Activated CD4-positive, alpha-beta memory T cell treated with anti-CD3 and anti-CD28 coated beads for 36 hours (primary cell): Measurements from ENCODE around the gene DPF3. TPM values are rescaled to one million over a fixed set of nuclear protein-coding genes. Genes with fewer than 3 reads are reported as not detected.

Source experiments
- CTCF ChIA-PET: fragments of 350-600 bp; sonication (Branson Sonifier 250); formaldehyde crosslinking; loops from one replicate; lab custom pipeline; 2021; ENCODE audit warnings: antibody characterized with exemption, inconsistent platforms; lab: Charles Lee
- POLR2A ChIA-PET: fragments of 350-600 bp; sonication (Branson Sonifier 250); formaldehyde crosslinking; loops from one replicate; lab custom pipeline; 2021; ENCODE audit warnings: antibody characterized with exemption; lab: Charles Lee
- DNase-seq: peaks from one replicate; pipeline ENCODE4 v3.0.0-alpha.2; 2020
- H3K27ac Mint-ChIP-seq: one replicate; pipeline ENCODE4 v1.8.0; 2021; ENCODE audit warnings: mixed read lengths
- H3K27me3 Mint-ChIP-seq: one replicate; pipeline ENCODE4 v1.8.0; 2021; ENCODE audit warnings: mixed read lengths
- H3K36me3 Mint-ChIP-seq: one replicate; pipeline ENCODE4 v1.8.0; 2021; ENCODE audit warnings: mixed read lengths
- H3K4me1 Mint-ChIP-seq: one replicate; pipeline ENCODE4 v1.8.0; 2021; ENCODE audit warnings: low read depth, mixed read lengths
- H3K4me3 Mint-ChIP-seq: one replicate; pipeline ENCODE4 v1.8.0; 2021; ENCODE audit warnings: mild to moderate bottlenecking, mixed read lengths
- H3K9me3 Mint-ChIP-seq: one replicate; pipeline ENCODE4 v1.8.0; 2021; ENCODE audit warnings: mixed read lengths
- intact Hi-C: fragments of 100-400 bp; cut with micrococcal nuclease; formaldehyde crosslinking; loops from one replicate; pipeline ENCODE4 v1.15.1; 2023
- total RNA-seq, 2 experiments: library from RNA; stranded (reverse); gene quantifications; one replicate each; pipeline ENCODE4 v1.2.3, GENCODE V29; 2021

The DPF3 gene
- total RNA-seq, 2 experiments from 2014 or later = 0.24 to 0.39 TPM

DNA sequence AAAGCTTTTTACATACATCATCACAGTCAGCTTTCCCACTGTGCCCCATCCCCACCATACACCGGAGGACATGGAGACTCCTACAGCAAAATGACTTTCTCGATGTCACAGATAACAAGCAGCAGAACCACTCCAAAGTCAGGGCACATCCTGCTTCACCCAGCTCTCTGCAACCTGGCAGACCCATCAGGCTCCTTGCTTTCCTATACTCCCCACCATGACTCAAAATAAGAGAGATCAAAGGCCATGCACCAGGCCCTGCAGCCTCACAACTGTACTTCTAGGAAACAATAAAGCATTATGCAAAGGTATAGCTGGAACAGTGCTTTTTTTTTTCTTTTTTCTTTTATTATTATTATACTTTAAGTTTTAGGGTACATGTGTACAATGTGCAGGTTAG lies 187.4 kb downstream of the DPF3 start:
- DNase-seq = peak; percentile 33
- CTCF ChIA-PET = no interaction called here

GRCh38 chr14:72704502-72704901 lies 189.4 kb downstream of the DPF3 start:
- Mint-ChIP-seq H3K36me3 (no peaks in the 10 kb centered on the region), H3K27me3 (no peaks in the 10 kb centered on the region), H3K4me1 (peaks cover 14% of the 10 kb centered on the region), H3K27ac (no peak overlapping the region), H3K9me3 (no peaks in the 10 kb centered on the region), H3K4me3 (no peak overlapping the region)
- POLR2A ChIA-PET = no interaction called here
- CTCF ChIA-PET = no interaction called here
- no peak for DNase-seq
- intact Hi-C loops = no loop called here

More for the DNA sequence above, 187.4 kb downstream of the DPF3 start:
- Mint-ChIP-seq H3K27me3 (no peaks in the 10 kb centered on the region), H3K4me3 (no peak overlapping the region), H3K9me3 (no peaks in the 10 kb centered on the region), H3K27ac (no peak overlapping the region), H3K4me1 (peaks cover 3% of the 10 kb centered on the region), H3K36me3 (no peaks in the 10 kb centered on the region)
- POLR2A ChIA-PET = interaction anchor here (0.6 kb wide), 1 partner anchor 229 kb away, joined by 3 read pairs; no protein-coding TSS in a partner anchor
- intact Hi-C loops = no loop called here

DNA sequence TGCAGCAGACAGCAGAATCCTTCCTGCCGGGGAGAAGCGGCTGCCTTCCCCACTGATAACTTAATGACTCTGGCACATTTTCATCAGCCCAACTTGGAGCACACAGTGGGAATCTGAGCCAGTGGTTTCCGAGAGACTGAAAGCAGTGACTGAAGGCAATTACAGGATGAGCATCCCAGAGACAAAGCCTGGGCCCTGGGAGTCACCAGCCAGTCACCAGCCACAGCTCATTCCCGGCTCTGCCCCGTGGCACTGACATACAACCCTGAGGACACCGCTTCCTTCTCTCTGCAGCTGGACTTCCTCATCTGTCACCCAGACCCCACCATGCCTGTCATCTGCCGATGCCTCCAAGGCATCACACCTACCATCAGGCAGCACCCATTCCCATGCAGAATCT lies 192.3 kb downstream of the DPF3 start:
- Mint-ChIP-seq H3K27me3 (no peaks in the 10 kb centered on the region), H3K4me1 (peaks cover 14% of the 10 kb centered on the region), H3K4me3 (no peak overlapping the region), H3K9me3 (no peaks in the 10 kb centered on the region), H3K36me3 (no peaks in the 10 kb centered on the region), H3K27ac (no peak overlapping the region)
- intact Hi-C loops = no loop called here
- POLR2A ChIA-PET = no interaction called here
- CTCF ChIA-PET = no interaction called here
- no peak for DNase-seq

DNA sequence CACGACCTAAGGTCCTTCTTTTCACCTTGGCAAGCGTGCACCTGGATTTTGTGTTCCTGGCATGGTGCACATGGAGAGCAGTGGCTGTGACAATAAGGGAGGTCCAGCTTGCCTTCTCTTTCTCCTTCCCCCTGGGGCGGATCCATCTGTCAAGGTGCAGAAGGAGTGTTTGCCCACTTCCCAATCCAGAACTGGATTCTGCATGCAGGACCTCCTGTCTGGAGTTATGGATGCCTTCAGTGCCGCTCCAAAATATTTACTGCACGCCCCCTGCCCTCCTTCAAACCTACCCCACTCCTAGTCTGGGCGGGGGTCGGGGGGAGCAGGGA lies 192.7 kb downstream of the DPF3 start:
- CTCF ChIA-PET = no interaction called here
- Mint-ChIP-seq H3K9me3 (no peaks in the 10 kb centered on the region), H3K36me3 (no peaks in the 10 kb centered on the region), H3K4me3 (no peak overlapping the region), H3K4me1 (peaks cover 11% of the 10 kb centered on the region), H3K27me3 (no peaks in the 10 kb centered on the region), H3K27ac (no peak overlapping the region)
- DNase-seq = no peak
- POLR2A ChIA-PET = no interaction called here
- intact Hi-C loops = no loop called here

- H3K27ac Mint-ChIP-seq = peak overlapping the region; percentile 13
- H3K36me3 Mint-ChIP-seq = no peaks in the 10 kb centered on the region
- H3K27me3 Mint-ChIP-seq = no peaks in the 10 kb centered on the region
- ChIA-PET CTCF (no interaction called here), POLR2A (no interaction called here)
- peak; percentile 15 for DNase-seq
- H3K4me1 Mint-ChIP-seq = peaks cover 11% of the 10 kb centered on the region
- H3K9me3 Mint-ChIP-seq = no peaks in the 10 kb centered on the region
- intact Hi-C loops = no loop called here
- H3K4me3 Mint-ChIP-seq = no peak overlapping the region
These were observed 193.3 kb downstream of the DPF3 start for GRCh38 chr14:72700338-72701236.

DNA sequence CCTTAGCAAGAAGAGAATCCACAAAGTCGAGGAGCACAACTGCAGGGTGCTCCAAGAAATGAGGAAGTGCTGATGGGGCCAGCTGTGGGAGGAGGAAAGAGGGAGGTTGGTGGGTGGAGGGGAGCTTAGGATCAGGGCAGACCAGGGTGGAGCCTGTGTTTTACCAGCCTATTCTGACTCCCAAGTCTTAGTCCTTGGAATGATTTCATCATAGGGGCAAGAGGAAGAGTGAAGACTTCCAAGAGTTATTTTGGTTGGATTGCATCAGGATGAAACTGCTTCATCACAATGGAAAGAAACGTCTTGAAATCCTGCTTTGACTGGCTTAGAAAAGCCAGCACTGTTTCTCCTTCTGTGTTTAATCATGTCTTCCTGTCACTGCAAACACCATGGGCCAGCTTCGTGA lies 194.0 kb downstream of the DPF3 start:
- Mint-ChIP-seq H3K27me3 (no peaks in the 10 kb centered on the region), H3K36me3 (no peaks in the 10 kb centered on the region), H3K27ac (no peak overlapping the region), H3K4me3 (no peak overlapping the region), H3K9me3 (no peaks in the 10 kb centered on the region), H3K4me1 (peaks cover 11% of the 10 kb centered on the region)
- CTCF ChIA-PET = no interaction called here
- peak; percentile 18 for DNase-seq
- intact Hi-C loops = no loop called here
- POLR2A ChIA-PET = no interaction called here

GRCh38 chr14:72699443-72699842 lies 194.5 kb downstream of the DPF3 start:
- Mint-ChIP-seq H3K9me3 (no peaks in the 10 kb centered on the region), H3K4me1 (peaks cover 11% of the 10 kb centered on the region), H3K27ac (no peak overlapping the region), H3K36me3 (no peaks in the 10 kb centered on the region), H3K27me3 (no peaks in the 10 kb centered on the region), H3K4me3 (no peak overlapping the region)
- CTCF ChIA-PET = no interaction called here
- POLR2A ChIA-PET = no interaction called here
- DNase-seq = peak; percentile 37
- intact Hi-C loops = no loop called here

GRCh38 chr14:72692696-72693095 lies 201.2 kb downstream of the DPF3 start:
- intact Hi-C loops = no loop called here
- H3K9me3 Mint-ChIP-seq = no peaks in the 10 kb centered on the region
- H3K36me3 Mint-ChIP-seq = no peaks in the 10 kb centered on the region
- POLR2A ChIA-PET = no interaction called here
- H3K4me1 Mint-ChIP-seq = no peaks in the 10 kb centered on the region
- no peak for DNase-seq
- no peak overlapping the region for H3K27ac Mint-ChIP-seq
- CTCF ChIA-PET = no interaction called here
- no peak overlapping the region for H3K4me3 Mint-ChIP-seq
- no peaks in the 10 kb centered on the region for H3K27me3 Mint-ChIP-seq

DNA sequence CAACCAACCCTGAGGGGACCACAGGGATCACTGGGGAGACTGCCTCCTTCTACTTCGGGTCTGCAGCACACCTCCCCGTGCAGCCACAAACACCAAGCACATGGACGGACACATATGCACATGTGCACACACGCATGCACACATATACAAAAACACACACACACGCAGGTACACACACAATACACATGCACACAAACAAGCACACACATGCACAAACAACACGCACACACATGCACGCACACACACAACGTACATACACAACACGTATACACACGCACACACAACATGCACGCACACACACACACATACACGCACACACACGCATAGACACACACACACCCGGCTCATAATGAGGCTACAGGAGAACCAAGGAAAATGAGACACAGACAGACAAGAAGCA lies 203.6 kb downstream of the DPF3 start:
- ChIA-PET POLR2A (no interaction called here), CTCF (no interaction called here)
- H3K36me3 Mint-ChIP-seq = no peaks in the 10 kb centered on the region
- H3K27ac Mint-ChIP-seq = no peak overlapping the region
- no peaks in the 10 kb centered on the region for H3K9me3 Mint-ChIP-seq
- H3K27me3 Mint-ChIP-seq = no peaks in the 10 kb centered on the region
- H3K4me3 Mint-ChIP-seq = no peak overlapping the region
- DNase-seq = no peak
- intact Hi-C loops = no loop called here
- H3K4me1 Mint-ChIP-seq = no peaks in the 10 kb centered on the region

DNA sequence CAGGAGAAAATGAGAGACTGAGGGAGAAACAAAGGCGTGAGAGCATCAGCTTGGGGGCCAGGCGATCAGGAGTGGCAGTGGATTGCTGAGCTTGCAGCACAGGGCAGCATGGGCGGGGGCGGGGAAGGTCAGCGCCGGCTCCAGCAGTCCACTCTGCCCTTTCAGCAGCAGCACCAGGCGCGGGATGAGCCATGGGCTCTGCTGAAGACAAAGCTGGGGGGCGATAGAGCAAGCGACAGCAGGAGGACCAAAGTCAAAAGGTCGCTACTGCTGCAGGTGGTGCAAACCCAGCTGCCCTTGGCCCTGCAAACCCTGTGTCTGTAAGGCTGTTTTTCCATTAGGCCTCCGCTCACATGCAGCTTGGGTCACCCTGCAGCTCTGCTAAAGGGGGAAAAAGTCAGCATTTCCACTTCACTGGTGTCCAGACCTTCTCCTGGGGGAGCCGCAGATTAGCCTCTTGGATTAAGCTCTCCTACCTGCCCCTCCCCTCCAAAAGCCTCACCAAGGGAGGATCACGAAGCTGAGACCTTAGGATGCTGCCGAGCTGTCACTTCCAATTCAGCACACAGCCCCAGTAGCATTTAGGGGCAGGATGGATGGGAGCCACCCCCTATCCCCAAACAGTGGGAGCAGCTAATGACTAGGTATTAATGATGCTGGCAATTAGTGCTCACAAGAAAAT lies 204.8 kb downstream of the DPF3 start:
- H3K27ac Mint-ChIP-seq = no peak overlapping the region
- ChIA-PET POLR2A (no interaction called here), CTCF (no interaction called here)
- no peaks in the 10 kb centered on the region for H3K36me3 Mint-ChIP-seq
- H3K9me3 Mint-ChIP-seq = no peaks in the 10 kb centered on the region
- H3K27me3 Mint-ChIP-seq = no peaks in the 10 kb centered on the region
- DNase-seq = no peak
- H3K4me3 Mint-ChIP-seq = no peak overlapping the region
- H3K4me1 Mint-ChIP-seq = no peaks in the 10 kb centered on the region
- intact Hi-C loops = no loop called here

DNA sequence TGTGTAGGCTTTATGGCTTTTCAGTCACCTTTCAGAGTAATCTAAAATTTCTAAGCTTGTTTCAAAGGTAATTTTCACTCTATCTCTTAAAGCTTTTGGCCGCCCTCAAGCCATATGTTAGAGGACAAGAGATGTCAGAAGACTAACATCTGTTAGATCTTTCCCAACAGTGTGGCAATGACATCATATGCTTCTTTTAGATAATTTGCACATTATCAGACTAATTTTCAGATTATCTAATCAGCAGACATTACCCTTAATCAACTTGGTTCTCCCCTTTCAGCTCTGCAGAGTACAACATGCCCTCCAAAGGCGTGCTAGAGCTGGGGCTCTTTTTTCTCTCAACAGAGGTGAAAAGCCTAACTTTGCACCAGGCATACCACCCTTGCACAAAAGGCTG lies 207.1 kb downstream of the DPF3 start:
- H3K36me3 Mint-ChIP-seq = no peaks in the 10 kb centered on the region
- no peaks in the 10 kb centered on the region for H3K9me3 Mint-ChIP-seq
- no peaks in the 10 kb centered on the region for H3K27me3 Mint-ChIP-seq
- no peaks in the 10 kb centered on the region for H3K4me1 Mint-ChIP-seq
- no peak overlapping the region for H3K27ac Mint-ChIP-seq
- H3K4me3 Mint-ChIP-seq = no peak overlapping the region
- POLR2A ChIA-PET = no interaction called here
- intact Hi-C loops = no loop called here
- no peak for DNase-seq
- CTCF ChIA-PET = no interaction called here

GRCh38 chr14:72686101-72686500 lies 207.8 kb downstream of the DPF3 start:
- CTCF ChIA-PET = no interaction called here
- no peaks in the 10 kb centered on the region for H3K4me1 Mint-ChIP-seq
- H3K27ac Mint-ChIP-seq = no peak overlapping the region
- H3K36me3 Mint-ChIP-seq = no peaks in the 10 kb centered on the region
- no peaks in the 10 kb centered on the region for H3K9me3 Mint-ChIP-seq
- POLR2A ChIA-PET = no interaction called here
- DNase-seq = no peak
- intact Hi-C loops = no loop called here
- no peak overlapping the region for H3K4me3 Mint-ChIP-seq
- H3K27me3 Mint-ChIP-seq = no peaks in the 10 kb centered on the region

DNA sequence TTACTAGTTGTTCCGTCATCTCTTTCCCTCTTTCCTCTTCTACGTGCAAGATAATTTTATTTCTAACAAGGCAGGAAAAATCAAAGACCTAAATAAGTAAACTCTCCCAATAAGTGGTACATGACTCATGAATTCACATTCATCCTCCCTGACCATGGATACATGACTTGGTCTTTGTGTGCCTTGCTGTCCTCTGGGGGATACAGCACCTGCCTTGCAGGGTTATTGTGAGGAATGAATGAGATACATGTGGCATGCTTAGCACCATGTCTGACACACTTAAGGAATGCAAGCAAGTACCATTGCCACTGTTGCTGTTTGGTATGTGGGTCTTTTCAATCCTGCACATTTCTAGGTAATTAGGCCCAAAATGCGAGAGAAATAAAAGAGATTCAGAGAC lies 208.4 kb downstream of the DPF3 start:
- intact Hi-C loops = no loop called here
- Mint-ChIP-seq H3K36me3 (no peaks in the 10 kb centered on the region), H3K9me3 (no peaks in the 10 kb centered on the region), H3K27ac (no peak overlapping the region), H3K27me3 (no peaks in the 10 kb centered on the region), H3K4me1 (no peaks in the 10 kb centered on the region), H3K4me3 (no peak overlapping the region)
- POLR2A ChIA-PET = no interaction called here
- no peak for DNase-seq
- CTCF ChIA-PET = no interaction called here
